SHP77 (cell line): Measurements from ENCODE around the gene ZNF213.
"Not testable (repeated sequence)": the region's sequence is repeated elsewhere in the genome, so short reads cannot be mapped to it uniquely, and the experiment has no call there.

Source experiments
- DNase-seq, 2 experiments: peaks; one replicate each; lab custom pipeline; 2025; lab: John Stamatoyannopoulos, UW

The ZNF213 gene

DNA sequence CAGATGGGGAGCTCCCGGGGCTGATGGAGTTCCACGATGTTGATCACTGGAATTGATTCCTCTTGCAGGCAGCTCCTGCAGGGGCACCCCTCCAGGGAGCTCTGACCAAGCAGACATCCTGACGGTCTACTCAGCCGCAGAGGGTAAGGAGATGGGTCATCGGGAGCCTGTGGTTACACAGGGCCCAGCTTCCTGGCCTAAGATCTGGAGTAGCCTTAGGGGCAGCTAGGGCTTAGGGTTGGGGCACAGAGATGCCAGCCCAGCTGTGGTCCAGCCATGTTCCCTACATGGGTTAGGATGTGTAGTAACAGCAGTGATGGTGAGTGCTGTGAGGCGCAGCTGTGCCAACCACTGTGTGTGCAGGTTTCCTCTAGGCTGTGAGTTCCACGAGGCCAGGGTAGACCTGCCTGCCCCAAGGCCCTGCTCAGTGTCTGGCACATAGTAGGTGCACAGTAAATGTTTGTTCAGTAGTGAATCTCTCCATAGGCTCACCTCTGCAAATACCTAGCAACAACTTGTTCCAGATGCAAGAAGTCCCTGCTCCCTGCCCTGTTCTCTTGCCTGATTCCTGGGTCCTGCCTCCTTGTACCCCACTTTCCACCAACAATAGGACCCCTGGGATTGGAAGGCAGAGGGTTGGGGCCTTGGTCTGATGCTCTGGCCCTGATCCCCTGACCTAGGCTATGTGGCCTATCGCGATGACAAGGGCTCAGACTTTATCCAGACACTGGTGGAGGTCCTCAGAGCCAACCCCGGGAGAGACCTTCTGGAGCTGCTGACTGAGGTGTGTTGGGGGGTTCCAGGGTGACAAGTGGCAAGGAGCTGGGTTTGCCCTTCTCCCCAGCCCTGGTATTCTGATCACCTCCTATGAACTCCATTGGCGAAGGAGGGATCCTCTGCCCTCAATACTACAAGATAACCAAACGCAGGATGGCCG lies 13.7 kb downstream of the ZNF213 start:
- no peak for DNase-seq

DNA sequence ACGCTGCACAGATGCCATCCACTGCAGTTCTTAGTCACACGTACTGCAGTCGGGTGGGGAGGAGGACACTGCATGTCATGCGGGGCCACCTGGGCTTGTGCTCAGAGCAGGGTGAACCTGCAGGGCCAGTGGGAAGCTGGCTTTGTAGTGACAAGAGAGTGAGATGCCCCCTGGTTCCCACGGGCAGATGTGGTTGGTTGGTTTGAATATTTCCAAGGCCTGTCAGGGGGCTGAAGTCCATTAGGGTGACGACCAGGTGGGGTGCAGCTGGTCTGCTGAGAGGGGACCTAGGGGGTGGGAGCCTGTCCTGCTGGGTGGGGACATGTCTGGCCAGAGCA lies 14.3 kb downstream of the ZNF213 start:
- DNase-seq = no peak

DNA sequence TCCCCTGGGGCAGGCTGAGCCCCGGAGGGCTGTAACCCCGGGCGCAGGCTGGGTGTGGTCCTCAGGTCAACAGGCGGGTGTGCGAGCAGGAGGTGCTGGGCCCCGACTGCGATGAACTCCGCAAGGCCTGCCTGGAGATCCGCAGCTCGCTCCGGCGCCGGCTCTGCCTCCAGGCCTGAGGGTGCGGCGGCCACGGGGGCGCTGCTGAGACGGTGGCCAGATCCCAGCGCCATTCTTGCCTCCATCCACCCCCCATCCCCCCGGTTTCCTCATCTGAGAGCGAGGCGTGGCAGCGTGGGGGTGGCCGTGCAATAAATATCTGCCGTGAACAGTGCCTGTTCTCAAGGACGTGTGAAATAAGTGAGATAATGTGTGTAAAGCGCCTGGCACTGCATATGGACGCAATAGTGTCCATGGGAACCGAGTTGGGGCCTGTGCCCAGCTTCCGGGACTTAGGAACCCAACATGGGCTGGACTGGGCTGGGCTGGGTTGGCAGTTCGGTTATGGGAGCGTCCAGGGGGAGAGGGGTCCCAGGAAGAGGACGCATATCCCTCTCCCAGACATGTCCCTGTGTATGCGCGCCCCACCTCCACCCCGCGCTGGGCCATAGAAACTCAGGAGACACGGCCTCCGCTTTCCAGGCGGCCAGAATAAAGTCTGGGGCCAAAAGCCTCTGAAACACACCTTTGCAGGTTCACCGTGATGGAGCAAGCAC lies 15.0 kb downstream of the ZNF213 start:
- peak; percentile 51 to 60 for DNase-seq

DNA sequence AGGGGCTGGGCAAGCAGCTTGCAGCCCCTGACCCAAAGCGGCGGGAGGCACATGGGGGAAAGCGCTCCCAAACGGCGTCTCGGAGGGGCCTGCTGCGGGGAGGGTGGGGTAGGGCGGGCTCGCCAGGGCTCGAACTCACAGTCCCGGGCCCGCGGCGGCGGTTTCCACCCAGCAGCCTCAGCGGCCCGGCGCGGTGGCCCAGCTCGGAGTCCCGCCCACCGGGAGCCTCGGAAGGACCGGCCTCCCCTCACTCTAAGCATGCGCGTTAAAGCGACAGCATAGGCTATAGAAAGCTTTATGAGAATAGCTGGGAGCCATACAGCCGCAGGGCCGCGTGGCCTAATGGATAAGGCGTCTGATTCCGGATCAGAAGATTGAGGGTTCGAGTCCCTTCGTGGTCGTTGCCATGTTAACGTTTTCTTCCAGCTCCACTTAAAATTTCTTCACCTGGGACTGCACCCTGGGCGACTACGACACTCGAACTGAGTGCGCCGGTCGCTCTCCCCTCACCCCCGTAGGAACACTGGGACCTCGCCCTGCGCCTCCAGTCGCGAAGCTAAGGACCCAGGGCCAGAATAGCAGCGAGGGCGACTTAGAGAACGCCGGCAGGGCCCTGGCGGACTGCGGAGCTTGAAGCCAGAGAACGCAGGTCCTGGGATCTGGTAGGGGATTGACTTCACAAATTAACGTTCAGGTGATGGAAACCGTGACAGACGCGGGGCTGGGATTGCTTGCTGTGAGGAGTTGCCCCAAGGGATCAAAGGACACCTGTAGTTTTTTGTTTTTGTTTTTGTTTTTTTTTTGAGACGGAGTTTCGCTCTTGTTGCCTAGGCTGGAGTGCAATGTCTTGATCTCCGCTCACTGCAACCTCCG lies 15.8 kb downstream of the ZNF213 start:
- DNase-seq = peak; percentile 92 to 94

DNA sequence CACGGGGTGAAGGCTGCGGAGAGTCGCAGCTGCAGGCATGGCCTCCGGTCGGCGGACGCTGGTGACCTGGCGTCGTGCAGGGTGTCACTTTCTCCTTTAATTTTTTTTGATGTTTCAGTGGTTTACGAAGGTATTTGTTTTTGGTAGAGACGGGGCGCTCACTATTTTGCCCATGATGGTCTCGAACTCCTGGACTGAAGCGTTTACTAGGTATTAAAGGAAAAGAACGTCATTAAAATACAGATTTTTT lies 17.1 kb downstream of the ZNF213 start:
- no peak for DNase-seq

DNA sequence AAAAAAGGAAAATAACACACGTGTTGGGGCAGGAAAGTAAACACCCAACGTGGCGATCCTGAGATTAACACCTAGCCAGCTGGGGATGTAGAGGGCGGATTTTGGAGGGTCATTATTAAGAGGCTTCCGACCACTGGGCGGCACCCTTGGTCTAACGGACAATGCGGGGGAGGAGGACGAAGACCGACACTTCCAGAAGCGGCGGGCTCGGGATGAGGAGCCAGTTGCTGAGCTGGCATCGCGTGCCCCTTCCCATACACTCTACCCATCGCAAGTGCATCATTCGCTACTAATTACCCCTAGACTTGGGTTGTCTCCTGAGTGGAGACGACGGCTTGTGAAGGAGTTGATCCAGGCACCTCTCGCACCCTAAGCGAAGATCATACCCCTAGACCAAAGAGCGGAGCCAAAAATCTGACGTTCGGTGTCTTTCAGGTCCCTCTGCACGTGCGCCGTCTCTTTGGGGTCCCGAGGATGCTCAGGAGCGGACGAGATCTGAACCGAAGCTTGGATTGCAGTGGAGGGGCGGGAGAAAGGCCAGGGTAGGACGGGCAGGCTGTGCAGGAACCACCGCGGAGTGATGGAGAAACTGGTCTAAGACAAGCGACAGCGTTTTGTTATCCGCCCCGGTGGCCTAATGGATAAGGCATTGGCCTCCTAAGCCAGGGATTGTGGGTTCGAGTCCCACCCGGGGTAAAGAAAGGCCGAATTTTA lies 17.6 kb downstream of the ZNF213 start:
- DNase-seq = peak; percentile 86 to 91

DNA sequence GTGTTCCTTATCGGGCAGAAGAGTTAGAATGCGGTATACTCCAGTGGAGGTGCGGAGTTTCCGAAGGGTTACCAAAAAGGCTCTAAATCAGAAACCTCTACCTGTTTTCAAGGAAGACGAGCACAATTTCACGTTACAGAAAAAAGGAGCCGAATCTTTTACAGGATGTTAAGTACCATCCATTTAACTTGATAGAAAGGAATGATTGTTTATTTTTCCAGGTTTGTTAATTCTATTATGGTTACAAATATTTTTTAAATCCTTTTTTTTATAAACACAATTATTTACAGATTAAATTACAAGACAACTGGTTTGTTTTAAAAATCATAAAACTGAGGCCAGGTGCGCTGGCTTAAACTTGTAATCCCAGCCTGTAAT lies 18.2 kb downstream of the ZNF213 start:
- DNase-seq = no peak

DNA sequence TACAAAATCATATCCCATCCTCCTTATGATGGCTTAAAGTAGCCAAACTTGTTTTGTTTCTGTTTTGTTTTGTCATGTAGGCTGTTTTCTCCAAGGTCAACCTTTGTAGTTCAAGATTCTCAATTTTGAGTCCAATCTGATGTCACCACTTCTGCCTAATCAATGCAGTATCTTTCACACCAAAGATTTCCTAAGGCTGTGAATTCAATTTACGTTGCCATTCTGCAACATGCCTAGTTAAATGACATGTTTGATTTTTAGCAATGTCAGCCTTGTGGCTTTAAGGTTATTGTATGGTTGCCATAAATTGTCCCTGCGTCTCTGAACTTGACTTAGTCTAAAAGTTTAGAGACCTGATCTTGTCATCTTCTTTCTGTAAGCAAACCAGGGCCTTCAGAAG lies 20.4 kb downstream of the ZNF213 start:
- no peak for DNase-seq

DNA sequence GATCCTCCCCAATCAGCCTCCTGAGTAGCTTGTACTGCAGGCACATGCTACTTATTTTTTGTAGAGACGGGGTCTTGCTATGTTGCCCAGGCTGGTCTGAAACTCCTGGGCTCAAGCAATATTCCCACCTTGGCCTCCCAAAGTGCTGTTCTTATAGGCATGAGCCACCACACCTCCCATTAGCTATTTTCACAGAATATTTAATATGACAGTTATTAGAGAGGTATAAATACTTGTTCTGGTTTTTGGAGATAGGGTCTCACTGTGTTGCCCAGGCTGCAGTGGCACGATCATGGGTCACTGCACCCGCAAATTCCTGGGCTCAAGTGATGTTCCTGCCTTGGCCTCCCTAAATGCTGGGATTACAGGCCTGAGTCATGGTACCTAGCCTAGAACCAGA lies 21.1 kb downstream of the ZNF213 start:
- no peak for DNase-seq

DNA sequence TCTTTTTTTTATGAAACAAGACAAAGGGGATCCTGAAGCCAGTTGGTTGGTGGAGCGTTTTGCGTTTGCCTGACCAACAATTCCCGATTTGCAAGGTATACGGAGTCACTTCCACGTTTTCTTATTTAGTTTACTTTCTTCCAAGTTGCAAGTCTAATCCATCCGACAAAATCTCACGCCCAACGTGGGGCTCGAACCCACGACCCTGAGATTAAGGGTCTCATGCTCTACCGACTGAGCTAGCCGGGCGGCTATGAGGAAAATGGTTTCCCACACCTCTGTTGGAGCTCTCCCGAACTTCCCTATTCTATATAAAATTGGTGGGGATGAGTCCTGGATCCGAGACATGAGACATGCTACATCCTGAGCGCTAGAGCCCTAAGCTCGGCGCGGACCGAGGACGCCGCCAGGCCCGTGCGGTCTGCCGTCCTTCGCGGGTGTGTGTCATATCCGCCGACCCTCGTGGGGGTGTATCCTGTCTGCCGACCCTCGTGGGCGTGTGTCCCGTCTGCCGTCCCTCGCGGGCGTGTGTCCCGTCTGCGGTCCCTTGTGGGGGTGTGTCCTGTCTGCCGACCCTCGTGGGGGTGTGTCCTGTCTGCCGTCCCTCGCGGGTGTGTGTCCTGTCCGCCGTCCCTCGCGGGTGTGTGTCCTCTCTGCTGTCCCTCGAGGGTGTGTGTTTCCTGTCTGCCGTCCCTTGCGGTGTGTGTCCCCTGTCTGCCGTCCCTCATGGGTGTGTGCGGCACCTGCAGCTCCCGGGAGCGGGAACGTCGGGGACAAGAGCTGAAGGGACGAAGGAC lies 22.6 kb downstream of the ZNF213 start:
- peak; percentile 56 to 80 for DNase-seq

DNA sequence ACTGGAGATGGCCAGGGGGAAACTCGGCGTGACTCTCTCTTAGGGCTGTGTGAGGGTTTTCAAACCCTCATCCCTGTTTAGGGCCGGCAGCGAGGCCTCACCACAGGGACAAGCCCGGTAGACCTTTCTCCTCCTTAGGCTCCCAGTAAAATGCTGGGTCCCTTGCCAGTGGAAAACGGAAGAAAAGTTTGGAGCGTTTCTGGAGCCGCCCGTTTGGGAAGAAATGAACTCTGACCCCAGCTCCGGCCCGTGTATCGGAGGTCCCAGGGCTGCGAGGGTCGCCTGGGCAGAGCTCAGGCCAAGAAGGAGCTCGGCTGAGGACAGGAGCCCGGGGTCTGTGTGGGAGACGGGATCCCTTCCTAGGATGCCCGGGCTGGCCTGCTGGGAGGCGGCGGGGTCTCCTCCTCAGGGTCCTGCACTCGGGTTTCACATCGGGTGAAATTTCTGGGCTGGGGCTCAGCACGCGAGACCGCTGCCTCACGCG lies 23.2 kb downstream of the ZNF213 start:
- DNase-seq = no peak

DNA sequence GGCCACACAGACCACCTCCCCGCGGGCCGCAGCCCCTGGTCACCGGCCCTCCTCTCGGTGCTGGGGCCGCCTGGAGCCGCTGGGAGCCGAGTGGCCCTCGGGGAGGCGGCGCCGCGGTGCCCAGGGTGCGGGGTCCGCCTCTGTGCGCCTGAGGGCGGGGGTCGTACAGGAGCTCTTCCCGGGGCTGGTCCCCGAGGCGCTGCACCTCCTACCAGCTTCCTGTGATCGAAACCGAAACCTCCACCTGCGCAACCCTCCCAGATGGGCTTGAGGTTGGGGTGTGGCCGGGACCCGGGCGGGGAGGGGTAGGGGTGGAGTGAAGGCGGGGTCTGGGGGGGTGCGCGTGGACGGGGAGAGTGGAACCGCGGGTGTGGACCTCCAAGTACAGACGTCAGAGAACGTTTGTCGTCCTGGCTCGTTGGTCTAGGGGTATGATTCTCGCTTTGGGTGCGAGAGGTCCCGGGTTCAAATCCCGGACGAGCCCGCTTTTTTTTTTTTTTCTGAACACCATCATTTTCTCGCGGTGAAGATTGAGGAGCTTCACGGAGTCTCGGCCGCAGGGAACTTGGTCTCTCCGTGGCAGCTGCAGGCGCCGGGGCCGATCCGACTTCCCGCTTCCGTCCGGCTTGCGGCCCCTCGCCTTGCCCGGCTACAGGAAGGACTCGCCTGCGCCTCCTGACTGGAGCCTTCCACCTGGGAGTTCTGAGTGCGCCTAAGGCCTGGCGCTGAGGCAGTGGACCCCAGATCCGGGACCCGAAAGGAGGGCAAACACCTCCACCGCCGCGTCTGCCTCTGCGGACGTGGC lies 23.9 kb downstream of the ZNF213 start:
- DNase-seq = peak; percentile 75 to 87

DNA sequence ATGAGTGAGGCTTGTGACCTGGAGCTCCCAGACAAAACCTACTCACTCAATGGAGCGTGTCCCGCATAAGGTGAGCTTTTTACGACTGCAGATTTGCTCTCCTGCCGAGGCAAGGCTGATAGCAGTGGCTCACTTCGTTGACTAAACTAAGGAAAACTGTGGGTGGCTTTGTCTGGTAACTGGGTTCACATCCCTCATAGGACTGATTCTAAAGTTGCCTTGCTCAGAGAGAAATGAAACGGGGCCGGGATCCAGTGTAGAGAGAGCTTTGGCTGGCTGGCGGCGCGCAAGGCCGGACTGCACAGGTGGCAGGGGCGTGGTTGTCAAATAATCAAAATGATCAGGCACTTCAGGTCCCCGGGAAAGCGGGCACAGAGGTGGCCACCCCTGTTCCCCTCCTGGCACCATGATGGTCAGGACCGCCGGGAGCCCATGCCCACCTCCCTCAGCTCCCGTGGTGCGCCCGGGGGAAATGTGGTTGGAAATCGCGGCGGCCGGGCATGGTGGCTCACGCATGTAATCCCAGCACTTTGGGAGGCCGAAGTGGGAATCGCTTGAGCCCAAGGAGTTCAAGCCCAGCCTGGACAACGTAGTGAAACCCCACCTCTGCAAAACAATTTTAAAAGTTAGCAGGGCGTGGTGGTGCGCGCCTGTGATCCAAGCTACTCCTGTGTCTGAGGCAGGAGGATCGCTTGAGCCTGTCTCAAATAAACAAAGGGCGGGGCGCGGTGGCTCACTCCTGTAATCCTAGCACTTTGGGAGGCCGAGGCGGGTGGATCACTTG lies 26.6 kb downstream of the ZNF213 start:
- DNase-seq = peak; percentile 64 to 66

DNA sequence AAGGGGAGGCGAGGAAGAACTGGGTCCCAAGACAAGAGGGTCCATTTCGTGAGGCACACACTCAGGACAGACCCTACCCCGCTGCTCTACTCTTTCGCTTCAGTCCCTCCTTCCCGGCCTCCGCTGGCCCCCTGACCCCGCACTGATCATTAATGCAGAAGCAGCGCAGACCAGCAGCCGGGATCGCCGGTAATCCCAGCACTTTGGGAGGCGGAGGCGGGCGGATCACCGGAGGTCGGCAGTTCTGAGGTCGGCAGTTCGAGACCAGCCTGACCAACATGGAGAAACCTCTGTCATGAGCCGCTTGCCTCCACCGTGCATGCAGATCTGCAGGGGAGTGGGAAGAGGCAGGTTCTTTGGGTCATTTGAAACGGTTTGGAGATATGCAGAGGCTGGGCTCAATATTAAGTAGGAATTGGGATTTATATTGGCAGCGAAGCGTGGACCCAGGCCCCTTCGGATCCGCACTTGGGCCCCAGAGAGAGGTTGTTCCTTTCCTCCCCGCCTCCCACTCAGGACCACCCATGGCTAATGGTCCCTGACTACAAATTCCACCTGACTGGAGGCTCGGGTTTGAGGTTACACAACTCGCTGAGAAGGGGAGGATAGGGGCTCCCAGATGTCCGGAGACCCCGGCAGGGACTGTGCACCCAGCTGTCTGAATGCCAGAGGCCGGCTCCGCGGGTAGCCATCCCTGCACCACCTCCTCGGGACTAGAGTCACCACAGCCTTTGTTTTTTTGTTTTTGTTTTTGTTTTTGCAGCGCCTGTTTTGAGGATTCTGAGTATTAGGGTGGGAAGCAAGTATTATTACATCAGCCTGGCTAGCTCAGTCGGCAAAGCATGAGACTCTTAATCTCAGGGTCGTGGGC lies 29.5 kb downstream of the ZNF213 start:
- DNase-seq = no peak

DNA sequence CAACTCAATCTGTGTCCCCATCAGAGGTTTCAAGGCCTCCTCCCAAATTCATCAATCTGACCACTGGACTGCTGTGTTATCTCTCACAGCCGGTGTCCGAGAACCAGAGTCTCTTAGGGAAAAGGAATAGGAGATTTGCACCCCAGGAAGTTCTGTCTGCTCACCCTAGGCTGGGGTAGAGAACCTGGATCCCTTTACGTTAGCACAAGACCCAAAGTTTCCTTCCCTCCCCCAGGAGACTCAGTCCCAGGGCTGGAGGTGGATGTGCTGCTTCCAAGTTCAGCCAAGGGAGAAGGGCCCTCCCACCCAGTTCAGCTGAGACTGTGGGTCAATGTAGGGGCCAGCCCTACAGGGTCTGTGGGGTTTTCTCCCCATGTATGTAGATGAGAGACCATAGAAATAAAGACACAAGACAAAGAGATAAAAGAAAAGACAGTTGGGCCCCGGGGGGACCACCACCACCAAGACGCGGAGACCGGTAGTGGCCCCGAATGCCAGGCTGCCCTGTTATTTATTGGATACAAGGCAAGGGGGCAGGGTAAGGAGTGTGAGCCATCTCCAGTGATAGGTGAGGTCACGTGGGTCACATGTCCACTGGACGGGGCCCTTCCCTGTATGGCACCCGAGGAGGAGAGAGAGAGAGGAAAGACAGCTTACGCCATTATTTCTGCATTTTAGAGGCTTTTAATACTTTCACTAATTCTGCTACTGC lies 30.4 kb downstream of the ZNF213 start:
- no peak for DNase-seq

DNA sequence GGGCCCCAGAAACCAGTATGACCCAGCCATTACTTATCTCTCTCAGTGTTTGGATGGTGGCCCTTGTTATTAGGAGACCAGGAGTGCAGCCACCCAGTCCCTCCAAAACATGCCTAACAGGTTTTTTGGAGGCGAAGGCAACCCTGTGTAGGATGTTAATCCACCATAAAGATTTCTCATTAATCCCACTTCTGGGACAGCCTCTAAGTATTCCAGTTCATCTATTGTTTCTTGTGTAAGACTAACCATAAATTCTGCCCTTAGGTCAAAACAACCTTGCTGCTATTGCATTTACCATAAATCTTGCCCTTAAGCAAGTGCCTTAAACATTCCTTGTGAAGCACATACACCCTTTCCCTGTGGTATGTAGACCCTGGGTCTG lies 31.7 kb downstream of the ZNF213 start:
- DNase-seq = no peak

DNA sequence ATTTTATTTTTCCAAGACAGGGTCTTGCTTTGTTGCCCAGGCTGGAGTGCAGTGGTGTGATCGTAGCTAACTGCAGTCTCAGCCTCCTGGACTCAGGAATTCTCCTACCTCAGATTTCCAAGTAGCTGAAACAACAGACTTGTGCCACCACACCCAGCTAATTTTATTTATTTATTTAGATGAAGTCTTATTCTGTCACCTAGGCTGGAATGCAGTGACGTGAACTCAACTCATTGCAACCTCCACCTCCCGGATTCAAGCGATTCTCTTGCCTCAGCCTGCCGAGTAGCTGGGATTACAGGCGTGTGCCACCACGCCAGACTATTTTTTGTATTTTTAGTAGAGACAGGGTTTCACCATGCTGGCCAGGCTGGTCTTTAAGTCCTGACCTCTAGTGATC lies 33.9 kb downstream of the ZNF213 start:
- DNase-seq = not testable (repeated sequence)
